GM12878 (cell line): ENCODE data around the gene EGFL8.

Experiments
- CHD1 ChIP-seq: IDR thresholded peaks from 2 replicates; pipeline ENCODE4 v1.6.1; 2012; ENCODE audit warnings: low read depth, low read length, improper control_type of control experiment
- CREB1 ChIP-seq: IDR thresholded peaks from 2 replicates; pipeline ENCODE4 v1.6.1; 2012; ENCODE audit warnings: low read depth, mild to moderate bottlenecking, inconsistent platforms
- CTCF ChIP-seq, 3 experiments: IDR thresholded peaks in 2 of 3; conservative IDR thresholded peaks in 1 of 3; 2 replicates each; pipeline ENCODE4 v1.5.1; 2011; ENCODE audit warnings: low read depth in 3 of 3, low read length in 3 of 3, mild to moderate bottlenecking in 3 of 3, control low read depth in 2 of 3, moderate library complexity in 2 of 3, inconsistent platforms in 1 of 3, mixed read lengths in 1 of 3; ENCODE audit not compliant: control insufficient read depth in 2 of 3, insufficient read depth in 1 of 3; ENCODE audit errors: extremely low read depth in 1 of 3
- MTA3 ChIP-seq: IDR thresholded peaks from 2 replicates; pipeline ENCODE4 v1.6.1; 2012; ENCODE audit warnings: low read length, inconsistent platforms, borderline replicate concordance
- PML ChIP-seq: IDR thresholded peaks from 2 replicates; pipeline ENCODE4 v1.6.1; 2012; ENCODE audit warnings: low read length, inconsistent platforms
- POLR2A ChIP-seq: IDR thresholded peaks from 2 replicates; pipeline ENCODE4 v1.6.1; 2011; ENCODE audit warnings: low read depth, mild to moderate bottlenecking, low read length
- POLR2AphosphoS5 ChIP-seq: IDR thresholded peaks from 2 replicates; pipeline ENCODE4 v1.6.1; 2011; ENCODE audit warnings: mild to moderate bottlenecking, low read length, inconsistent platforms
- TBL1XR1 ChIP-seq: IDR thresholded peaks from 2 replicates; pipeline ENCODE4 v1.6.1; 2012; ENCODE audit warnings: low read depth, low read length, improper control_type of control experiment
- TCF12 ChIP-seq: IDR thresholded peaks from 2 replicates; pipeline ENCODE4 v1.6.1; 2011; ENCODE audit warnings: low read depth, mild to moderate bottlenecking, low read length

- TF ChIP-seq CHD1, result no peak
- no peak for TF ChIP-seq MTA3
- TF ChIP-seq TBL1XR1, result no peak
- no peak for TF ChIP-seq POLR2AphosphoS5
- TF ChIP-seq CTCF (IDR thresholded peaks at IDR 0.05 in 2 of 3, conservative IDR thresholded peaks at IDR 0.05 in 1 of 3; ENCODE audit: control insufficient read depth in 2 of 3, extremely low read depth in 1 of 3, insufficient read depth in 1 of 3, low read depth in 3 of 3, low read length in 3 of 3), result no peak
- TF ChIP-seq PML, result no peak
- no peak for TF ChIP-seq TCF12
- TF ChIP-seq CREB1, result no peak
- TF ChIP-seq POLR2A, result no peak
Measured at GRCh38 chr6:32188381-32189068, 24.1 kb downstream of the EGFL8 start.
